Heart right ventricle (tissue), 16 donors: Measurements from ENCODE around the gene GRB7. TPM values are rescaled to one million over a fixed set of nuclear protein-coding genes. Genes with fewer than 3 reads are reported as not detected.
"Not testable (repeated sequence)": the region's sequence is repeated elsewhere in the genome, so short reads cannot be mapped to it uniquely, and the experiment has no call there.

Experiments
- ATAC-seq, 8 donors: fragments of 200-7000 bp; cut with Tn5 transposase; one replicate each; pipeline ENCODE4 v1.9.1; 2020; ENCODE audit warnings: mild to moderate bottlenecking in 8 of 8, moderate library complexity in 8 of 8, moderate number of reproducible peaks in 1 of 8
- DNase-seq, 2 donors: peaks; one replicate each; pipeline ENCODE4 v3.0.0-alpha.2; 2020
- H3K27ac ChIP-seq, 10 donors: fragments of 200-600 bp; sonication (generic) in 2 of 10; one replicate each; pipeline versions ENCODE4 v1.5.0 to v1.8.0; 2020 to 2022; ENCODE audit warnings: mild to moderate bottlenecking in 3 of 10
- H3K27me3 ChIP-seq, 7 donors: fragments of 200-600 bp; one replicate each; pipeline ENCODE4 v1.8.0; 2021 to 2022; ENCODE audit warnings: mild to moderate bottlenecking in 2 of 7
- H3K36me3 ChIP-seq, 9 donors: fragments of 200-600 bp; sonication (generic) in 1 of 9; one replicate each; pipeline versions ENCODE4 v1.5.0 to v1.8.0; 2020 to 2022; ENCODE audit warnings: mild to moderate bottlenecking in 2 of 9
- H3K4me1 ChIP-seq, 9 donors: fragments of 200-600 bp; sonication (generic) in 1 of 9; one replicate each; pipeline versions ENCODE4 v1.5.0 to v1.8.0; 2020 to 2022; ENCODE audit warnings: mild to moderate bottlenecking in 4 of 9
- H3K4me3 ChIP-seq, 10 donors: fragments of 200-600 bp; sonication (generic) in 2 of 10; one replicate each; pipeline versions ENCODE4 v1.5.0 to v1.8.0; 2020 to 2022; ENCODE audit warnings: mild to moderate bottlenecking in 7 of 10, moderate library complexity in 2 of 10
- H3K9me3 ChIP-seq, 11 donors: fragments of 200-600 bp in 10 of 11; sonication (generic) in 2 of 11; one replicate each; pipeline versions ENCODE4 v1.5.0 to v1.8.0; 2013 to 2022; ENCODE audit warnings: mild to moderate bottlenecking in 2 of 11, control low read depth in 1 of 11, moderate library complexity in 1 of 11
- WGBS, 2 donors: extraction: QIAGEN DNeasy Blood & Tissue Kit; methylation state at CpG; one replicate each; pipeline ENCODE4 v1.1.7; 2013; ENCODE audit warnings: inconsistent platforms in 1 of 2; 5-methylcytosine and 5-hydroxymethylcytosine counted together
- intact Hi-C, 10 donors: fragments of 100-400 bp; cut with DNase I; formaldehyde crosslinking; loops; one replicate each; pipeline versions ENCODE4 v1.11.1 to v1.14.2; 2022
- polyA plus RNA-seq, 2 donors: library from polyadenylated mRNA; stranded (reverse); fragments of 200-250 nt; gene quantifications; one replicate each; pipeline ENCODE4 v1.2.3, GENCODE V29; 2013
- total RNA-seq, 10 donors: library from RNA; stranded (reverse); fragmentation: NEBNext Ultra II Directional in 3 of 10; extraction: Animal tissue kit (Norgen Biotek cat#: 25700) in 3 of 10; gene quantifications; one replicate each; pipeline versions ENCODE4 v1.2.1 to v1.2.4, GENCODE V29; 2021 to 2023
- TF ChIP-seq, protein P1 (sequence below), 9 donors: fragments of 200-600 bp; sonication (generic) in 2 of 9; IDR thresholded peaks; one replicate each; pipeline versions ENCODE4 v1.5.0 to v1.8.0; 2021 to 2022; ENCODE audit warnings: antibody characterized with exemption in 9 of 9, mild to moderate bottlenecking in 5 of 9, moderate library complexity in 1 of 9
- donor health status: Arrhythmogenic right ventricular cardiomyopathy.
- donor health status: ischemic (EF 13 %, LVEDD 7.1; RV severe dilation, severe dysfunction).
- donor health status: healthy with polysubstance abuse.
- donor health status: DM: no; HTN: yes; CAD: no.
- donor health status: DM: no; HTN: no; CAD: no.
- donor health status: ischemic (EF 25% LVEDD 6.9; RV normal size, moderate dysfunction).
- donor health status: ischemic (EF 25% LVEDD 5.7; RV mildly dilated, moderate dysfunction).
- donor health status: healthy.
- donor health status: DM: yes; HTN: yes; CAD: no.
- donor health status: Ischemic cardiomyopathy.
- donor health status: ischemic (EF 35%, LVEDD 5.7; RV mildly dilated, moderate dysfunction).
- donor health status: nonischemic (EF 11% LVEDD 7.7; RV severe dilation, severe dysfunction).
- donor health status: DM: yes; HTN: yes; CAD: no.
- donor health status: PGD.
- donor health status: ischemic (EF 29% LVEDD 5.4; RV normal size, mild dysfunction).
- donor health status: nonischemic (EF 23%, LVEDD 6.1; RV moderate dilation, normal function).

The GRB7 gene
- total and polyA plus RNA-seq, 12 donors: 0.44 to 4.7 (median 1.1) TPM

DNA sequence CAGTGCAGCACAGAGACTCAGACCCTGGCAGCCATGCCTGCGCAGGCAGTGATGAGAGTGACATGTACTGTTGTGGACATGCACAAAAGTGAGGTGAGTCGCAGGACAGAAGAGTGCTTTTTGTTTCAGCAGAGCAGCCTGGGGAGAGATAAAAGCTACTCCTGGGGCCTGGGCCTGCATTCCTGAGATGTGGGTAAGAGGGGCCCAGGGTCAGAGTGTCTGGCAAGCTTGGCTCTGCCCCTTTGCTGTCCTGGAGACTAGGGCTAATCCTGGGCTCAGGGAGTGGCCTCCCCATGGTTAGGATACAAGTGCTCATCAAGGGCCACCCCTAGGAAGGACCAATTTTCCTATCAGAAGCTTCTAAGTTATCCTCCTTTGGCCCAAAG, 42.7 kb upstream of the GRB7 start:
- Histone ChIP-seq H3K27me3 (peaks cover 0 to 14% (median 0%) of the 10 kb centered on the region in 7 donors), H3K4me3 (no peak overlapping the region), H3K27ac (no peak overlapping the region), H3K4me1 (peaks cover 0 to 9% (median 6%) of the 10 kb centered on the region in 9 donors), H3K9me3 (no peaks in the 10 kb centered on the region), H3K36me3 (no peaks in the 10 kb centered on the region)
- ATAC-seq: no peak
- no peak for DNase-seq
- WGBS, 2 donors: 74 to 86% methylated on average over 2 of the region's 2 CpGs
- intact Hi-C loops: no loop called here
- TF ChIP-seq, protein P1, sequence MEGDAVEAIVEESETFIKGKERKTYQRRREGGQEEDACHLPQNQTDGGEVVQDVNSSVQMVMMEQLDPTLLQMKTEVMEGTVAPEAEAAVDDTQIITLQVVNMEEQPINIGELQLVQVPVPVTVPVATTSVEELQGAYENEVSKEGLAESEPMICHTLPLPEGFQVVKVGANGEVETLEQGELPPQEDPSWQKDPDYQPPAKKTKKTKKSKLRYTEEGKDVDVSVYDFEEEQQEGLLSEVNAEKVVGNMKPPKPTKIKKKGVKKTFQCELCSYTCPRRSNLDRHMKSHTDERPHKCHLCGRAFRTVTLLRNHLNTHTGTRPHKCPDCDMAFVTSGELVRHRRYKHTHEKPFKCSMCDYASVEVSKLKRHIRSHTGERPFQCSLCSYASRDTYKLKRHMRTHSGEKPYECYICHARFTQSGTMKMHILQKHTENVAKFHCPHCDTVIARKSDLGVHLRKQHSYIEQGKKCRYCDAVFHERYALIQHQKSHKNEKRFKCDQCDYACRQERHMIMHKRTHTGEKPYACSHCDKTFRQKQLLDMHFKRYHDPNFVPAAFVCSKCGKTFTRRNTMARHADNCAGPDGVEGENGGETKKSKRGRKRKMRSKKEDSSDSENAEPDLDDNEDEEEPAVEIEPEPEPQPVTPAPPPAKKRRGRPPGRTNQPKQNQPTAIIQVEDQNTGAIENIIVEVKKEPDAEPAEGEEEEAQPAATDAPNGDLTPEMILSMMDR (IDR thresholded peaks at IDR 0.05): no peak

GRCh38 chr17:39696731-39697130, 41.0 kb upstream of the GRB7 start:
- peaks cover 0 to 30% (median 0%) of the 10 kb centered on the region in 7 donors for H3K27me3 ChIP-seq
- WGBS, 2 donors: 86 to 88% methylated on average over 6 of the region's 6 CpGs
- intact Hi-C loops: no loop called here
- no peaks in the 10 kb centered on the region for H3K36me3 ChIP-seq
- DNase-seq: no peak
- H3K9me3 ChIP-seq: no peaks in the 10 kb centered on the region
- peaks cover 3 to 22% (median 14%) of the 10 kb centered on the region in 9 donors for H3K4me1 ChIP-seq
- ATAC-seq: no peak
- TF ChIP-seq, protein P1 (IDR thresholded peaks at IDR 0.05): no peak
- no peak overlapping the region for H3K4me3 ChIP-seq
- no peak overlapping the region for H3K27ac ChIP-seq

- Histone ChIP-seq H3K4me1 (peaks cover 4 to 33% (median 24%) of the 10 kb centered on the region in 9 donors), H3K27ac (no peak overlapping the region), H3K9me3 (no peaks in the 10 kb centered on the region), H3K36me3 (no peaks in the 10 kb centered on the region), H3K27me3 (peaks cover 0 to 33% (median 0%) of the 10 kb centered on the region in 7 donors), H3K4me3 (no peak overlapping the region)
- WGBS, 2 donors: 89 to 91% methylated on average over 5 of the region's 5 CpGs
- ATAC-seq (no peak), DNase-seq (no peak)
- intact Hi-C loops: no loop called here
- TF ChIP-seq, protein P1 (IDR thresholded peaks at IDR 0.05): no peak
Measured at GRCh38 chr17:39697961-39698360, 39.8 kb upstream of the GRB7 start.

- H3K27ac ChIP-seq: peak overlapping the region; percentile 78 to 96 (median 89)
- peaks cover 0 to 33% (median 0%) of the 10 kb centered on the region in 7 donors for H3K27me3 ChIP-seq
- H3K36me3 ChIP-seq, ATAC-seq, DNase-seq, intact Hi-C loops, H3K9me3 ChIP-seq: not testable (repeated sequence)
- H3K4me3 ChIP-seq: peak overlapping the region; percentile 70 to 99 (median 82)
- H3K4me1 ChIP-seq: peaks cover 4 to 42% (median 29%) of the 10 kb centered on the region in 9 donors
- 46 to 51% methylated on average over 11 of the region's 11 CpGs for WGBS, 2 donors
Measured at GRCh38 chr17:39699157-39699817, 38.5 kb upstream of the GRB7 start.

GRCh38 chr17:39699818-39700147, 38.0 kb upstream of the GRB7 start, which contains the start of gene ERBB2:
Gene ERBB2, plus strand, starts transcription at chr17:39700064. Its CDS starts 175 bp downstream, at chr17:39700239.
- DNase-seq (peak; percentile 61 to 77), ATAC-seq (peak; percentile 74 to 92 (median 88))
- Histone ChIP-seq H3K27ac (peak within 1 kb of the TSS; percentile 78 to 96 (median 89)), H3K27me3 (peaks cover 0 to 33% (median 0%) of the 10 kb centered on the region in 7 donors), H3K9me3 (no peaks in the 10 kb centered on the region), H3K4me1 (peaks cover 4 to 47% (median 31%) of the 10 kb centered on the region in 9 donors), H3K4me3 (peak within 1 kb of the TSS; percentile 70 to 99 (median 82)), H3K36me3 (no peaks in the 10 kb centered on the region)
- TF ChIP-seq, protein P1 (IDR thresholded peaks at IDR 0.05): no peak
- intact Hi-C loops: no loop called here
- 0 to 2% methylated on average over 20 of the region's 20 CpGs for WGBS, 2 donors
